A172 (cell line): ENCODE results near the gene CD72. TPM values are rescaled to one million over a fixed set of nuclear protein-coding genes. Genes with fewer than 3 reads are reported as not detected.
"Not testable (repeated sequence)": the region's sequence is repeated elsewhere in the genome, so short reads cannot be mapped to it uniquely, and the experiment has no call there.

Experiments
- DNase-seq: peaks from one replicate; pipeline ENCODE4 v3.0.0-alpha.2; 2015; ENCODE audit warnings: low spot score
- total RNA-seq: library from RNA; depleted of rRNA; stranded (reverse); fragments of >200 nt; shearing (Covaris generic); gene quantifications from 2 replicates; pipeline ENCODE4 v1.2.3, GENCODE V29; 2014

The CD72 gene
- total RNA-seq, 1 experiment from 2014 or later, result 0.48 TPM

DNA sequence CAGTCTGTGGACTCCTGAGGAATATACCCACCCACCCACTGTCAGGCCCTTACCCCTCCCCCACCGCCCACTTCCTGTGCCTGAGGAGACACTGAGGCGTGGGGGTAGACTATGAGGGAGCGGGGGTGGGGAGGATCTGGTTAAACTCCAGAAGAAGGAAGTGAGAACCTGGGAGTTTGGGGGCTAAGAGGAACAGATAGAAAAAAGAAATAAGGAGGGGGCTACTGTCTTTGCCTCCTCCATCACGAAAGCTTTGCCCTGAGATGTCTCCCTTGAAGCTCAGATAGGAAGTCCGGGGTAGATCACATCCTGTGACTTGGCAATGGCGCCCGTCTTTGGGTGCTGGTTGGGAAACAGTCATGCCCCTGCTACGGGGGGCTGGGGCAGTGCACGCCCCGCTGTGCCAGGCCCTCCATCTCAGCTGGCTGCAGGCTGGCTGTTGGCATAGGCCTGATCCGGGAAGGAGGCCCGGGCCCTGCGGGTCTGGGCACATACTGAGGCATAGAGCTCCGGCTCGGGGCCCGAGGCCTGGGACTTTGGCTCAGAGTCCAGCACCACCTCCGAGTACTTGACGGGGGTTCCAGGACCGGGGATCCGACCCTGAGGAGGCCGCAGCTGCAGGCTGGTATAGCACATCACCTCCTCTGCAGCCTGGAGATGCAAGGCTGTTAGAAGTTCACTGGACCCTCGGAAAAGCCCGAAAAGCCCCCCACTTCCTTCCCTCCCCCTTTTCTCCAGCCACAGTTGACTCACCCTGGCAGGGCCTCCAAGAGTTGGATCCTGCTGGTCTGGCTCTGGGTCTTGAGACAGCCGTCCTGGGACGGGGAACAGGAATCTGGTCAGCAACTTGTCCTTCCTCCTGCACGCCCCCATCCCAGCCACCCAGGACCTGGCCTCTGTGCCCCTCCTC, 31.5 kb upstream of the CD72 start:
- no peak for DNase-seq

DNA sequence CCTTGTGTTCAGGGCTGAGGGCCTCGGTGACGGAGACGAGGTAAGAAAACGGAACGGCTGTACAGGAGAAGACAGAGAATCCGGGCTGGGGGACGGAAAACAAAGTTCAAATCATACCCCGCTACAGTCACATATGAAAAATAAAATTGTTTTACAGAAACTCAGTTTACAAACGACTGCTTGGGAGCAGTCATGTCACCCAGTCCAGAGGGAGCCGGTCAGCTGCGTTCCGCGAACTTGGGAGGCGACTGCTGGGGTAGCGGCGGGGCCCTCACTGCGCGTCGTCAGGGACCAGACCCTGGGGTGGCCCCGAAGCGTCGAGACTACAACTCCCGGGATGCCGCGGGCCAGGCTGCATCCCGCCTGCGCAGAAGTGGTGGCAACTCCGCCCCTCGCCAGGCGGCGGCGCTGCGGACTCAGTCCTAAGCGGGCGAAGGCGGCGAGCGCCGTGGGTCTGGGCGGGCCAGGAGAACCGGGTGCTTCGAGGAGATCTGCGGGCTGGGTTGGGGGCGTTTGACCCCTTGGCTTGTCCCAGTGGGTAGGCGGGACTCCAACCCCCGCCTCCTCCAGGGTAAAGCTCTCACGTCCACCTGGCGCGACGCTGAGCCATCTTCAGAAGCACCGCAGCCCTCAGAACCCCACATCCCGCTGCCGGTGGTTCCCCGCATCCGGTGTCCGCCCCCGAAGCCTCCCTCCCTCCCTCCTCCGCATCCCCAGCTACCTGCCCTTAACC, 28.5 kb upstream of the CD72 start:
- DNase-seq, result peak; percentile 66

DNA sequence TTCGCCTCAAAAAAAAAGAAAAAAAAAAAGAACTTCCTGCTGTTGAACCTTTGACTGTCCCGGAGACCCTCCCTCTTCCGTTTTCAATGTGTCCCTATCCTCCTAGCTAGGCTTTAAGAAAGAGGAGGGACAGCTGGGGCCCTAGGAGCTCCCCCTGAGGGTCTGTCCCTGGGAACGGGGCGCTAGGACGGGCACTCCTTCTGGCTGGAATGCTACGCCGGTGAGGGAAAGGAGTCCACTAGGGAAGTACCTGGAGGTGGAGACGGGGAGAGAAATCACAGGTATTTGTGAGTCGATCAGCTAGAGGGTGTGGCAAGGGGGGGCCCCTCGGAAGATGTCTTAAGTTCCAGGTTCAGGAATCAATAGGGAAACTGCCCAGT, 27.9 kb upstream of the CD72 start:
- DNase-seq, result no peak

DNA sequence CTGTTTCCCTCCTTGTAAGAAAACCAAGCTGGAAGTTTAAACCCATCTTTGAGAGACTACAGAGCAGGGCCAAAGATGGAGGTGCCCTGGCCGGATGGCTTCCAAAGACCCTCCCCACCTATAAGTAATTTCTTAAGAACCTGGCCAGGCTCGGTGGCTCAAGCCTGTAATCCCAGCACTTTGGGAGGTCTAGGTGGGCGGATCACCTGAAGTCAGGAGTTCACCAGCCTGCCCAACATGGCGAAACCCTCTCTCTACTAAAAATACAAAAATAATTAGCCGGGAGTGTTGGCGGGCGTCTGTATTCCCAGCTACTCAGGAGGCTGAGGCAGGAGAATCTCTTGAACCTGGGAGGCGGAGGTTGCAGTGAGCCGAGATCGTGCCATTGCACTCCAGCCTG, 27.5 kb upstream of the CD72 start:
- DNase-seq, result not testable (repeated sequence)

DNA sequence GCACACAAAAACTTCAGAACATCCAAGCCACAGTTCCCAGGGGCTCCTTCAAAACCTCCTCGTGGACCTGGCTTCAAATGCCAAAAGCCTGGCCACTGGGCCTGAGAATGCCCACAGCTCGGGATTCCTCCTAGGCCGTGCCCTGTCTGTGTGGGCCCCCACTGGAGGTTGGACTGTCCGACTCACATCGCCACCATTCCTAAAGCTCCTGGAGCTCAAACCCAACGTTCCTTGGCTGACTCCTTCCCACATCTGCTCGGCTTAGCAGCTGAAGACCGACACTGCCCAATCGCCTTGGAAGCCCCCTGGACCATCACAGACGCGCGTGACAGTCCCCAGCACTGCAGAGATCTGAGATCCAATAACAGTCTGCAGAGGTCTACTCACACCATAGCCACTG, 24.8 kb upstream of the CD72 start:
- no peak for DNase-seq

DNA sequence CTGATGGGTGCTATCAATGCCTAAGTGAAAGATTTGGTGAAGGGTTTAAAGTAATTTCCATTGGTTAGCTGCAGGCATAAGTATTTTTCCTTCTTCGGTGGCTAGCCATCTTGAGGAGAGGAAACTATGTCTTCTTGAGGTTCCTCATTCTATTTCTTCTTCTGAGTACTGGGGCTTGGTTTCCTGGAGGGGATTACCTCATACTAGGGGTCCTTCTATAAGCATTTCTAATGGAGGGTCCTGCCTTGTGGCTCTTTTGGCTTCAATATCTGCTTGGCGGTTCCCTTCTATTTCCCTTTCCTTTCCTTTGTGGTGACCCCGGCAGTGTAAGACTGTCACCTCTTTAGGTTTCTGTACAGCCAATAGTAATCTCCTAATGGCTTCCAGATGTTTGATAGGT, 23.3 kb upstream of the CD72 start:
- not testable (repeated sequence) for DNase-seq

DNA sequence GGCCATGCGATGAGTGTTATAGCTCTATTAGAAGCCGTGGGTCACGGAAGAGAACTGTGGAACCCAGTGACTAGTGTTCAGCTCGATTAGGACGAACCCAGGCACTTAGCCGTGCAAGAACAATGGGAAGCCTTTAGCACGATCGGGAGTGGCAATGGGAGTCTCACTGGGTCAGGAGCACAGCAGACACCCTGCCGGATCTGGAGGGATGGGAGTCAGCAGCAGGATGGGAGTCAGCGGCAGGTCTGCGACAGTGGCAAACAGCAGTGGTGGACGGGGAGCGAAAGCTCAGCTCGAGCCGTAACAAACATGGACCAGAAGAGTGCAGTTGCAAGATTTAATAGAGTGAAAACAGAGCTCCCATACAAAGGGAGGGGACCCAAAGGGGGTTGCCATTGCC, 22.2 kb upstream of the CD72 start:
- not testable (repeated sequence) for DNase-seq

DNA sequence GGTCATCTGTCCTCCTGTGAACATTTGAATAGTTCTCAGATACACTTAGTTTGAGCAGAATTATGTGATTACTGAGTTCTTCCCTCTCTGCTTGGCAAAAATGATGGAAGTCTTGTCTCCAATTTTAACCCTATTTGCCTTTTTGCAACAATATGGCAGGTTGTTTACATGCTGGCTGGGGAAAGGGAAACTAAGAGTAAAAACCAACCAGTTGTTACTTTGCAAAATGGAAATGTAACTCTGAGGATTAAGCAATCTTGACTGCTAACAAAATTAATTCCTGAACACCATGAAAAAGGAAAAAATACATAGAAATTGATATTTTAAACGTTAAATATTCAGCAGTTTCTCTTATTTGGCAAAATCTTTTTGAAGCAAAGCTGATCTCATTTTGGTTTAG, 21.4 kb upstream of the CD72 start:
- no peak for DNase-seq

DNA sequence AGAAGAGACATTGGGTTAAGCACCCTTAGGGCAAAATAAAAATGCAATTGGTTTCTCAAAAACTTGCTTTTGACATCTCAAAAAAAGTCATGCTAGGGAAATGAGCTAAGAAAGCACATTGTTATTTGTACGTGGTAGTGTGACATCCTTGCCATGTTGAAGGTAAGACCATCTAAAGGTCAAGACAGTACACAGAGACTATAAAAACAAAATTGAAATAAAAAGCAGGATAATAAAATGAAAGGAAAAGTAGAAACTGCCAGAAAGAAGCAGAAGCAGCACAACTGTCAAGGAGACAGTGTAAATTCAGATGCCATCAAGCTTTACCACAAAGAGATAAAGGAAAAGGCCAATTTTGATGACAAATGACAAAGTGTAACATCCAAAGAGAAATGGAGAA, 21.0 kb upstream of the CD72 start:
- not testable (repeated sequence) for DNase-seq

DNA sequence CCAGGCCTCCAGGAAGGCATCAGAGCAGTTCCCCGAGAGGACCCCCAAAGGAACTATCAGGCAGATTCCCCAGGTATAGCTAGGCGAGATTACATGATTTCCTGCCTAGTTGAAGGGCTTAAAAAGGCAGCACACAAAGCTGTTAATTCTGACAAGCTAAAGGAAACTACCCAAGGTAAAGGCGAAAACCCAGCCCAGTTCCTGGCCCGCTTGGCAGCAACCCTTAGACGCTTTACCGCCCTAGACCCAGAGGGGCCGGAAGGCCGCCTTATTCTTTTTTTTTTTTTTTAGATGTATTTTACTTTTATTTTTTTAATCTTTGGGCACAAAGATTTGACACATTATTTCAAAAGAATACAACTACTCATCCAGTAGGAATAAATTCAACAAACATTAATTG, 20.5 kb upstream of the CD72 start:
- not testable (repeated sequence) for DNase-seq

DNA sequence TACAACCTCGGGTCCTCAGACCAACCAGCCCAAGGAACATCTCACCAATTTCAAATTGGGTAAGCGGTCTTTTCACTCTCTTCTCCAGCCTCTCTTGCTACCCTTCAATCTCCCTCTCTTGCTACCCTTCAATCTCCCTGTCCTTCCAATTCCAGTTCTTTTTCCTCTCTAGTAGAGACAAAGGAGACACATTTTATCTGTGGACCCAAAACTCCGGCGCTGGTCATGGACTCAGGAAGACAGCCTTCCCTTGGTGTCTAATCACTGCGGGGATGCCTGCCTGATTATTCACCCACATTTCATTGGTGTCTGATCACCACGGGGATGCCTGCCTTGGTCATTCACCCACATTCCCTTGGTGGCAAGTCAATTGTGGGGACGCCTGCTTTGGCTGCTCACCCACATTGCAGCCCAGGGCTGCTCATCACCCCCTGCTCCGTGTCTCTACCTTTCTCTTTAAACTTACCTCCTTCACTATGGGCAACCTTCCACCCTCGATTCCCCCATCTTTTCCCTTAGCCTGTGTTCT, 19.3 kb upstream of the CD72 start:
- not testable (repeated sequence) for DNase-seq

DNA sequence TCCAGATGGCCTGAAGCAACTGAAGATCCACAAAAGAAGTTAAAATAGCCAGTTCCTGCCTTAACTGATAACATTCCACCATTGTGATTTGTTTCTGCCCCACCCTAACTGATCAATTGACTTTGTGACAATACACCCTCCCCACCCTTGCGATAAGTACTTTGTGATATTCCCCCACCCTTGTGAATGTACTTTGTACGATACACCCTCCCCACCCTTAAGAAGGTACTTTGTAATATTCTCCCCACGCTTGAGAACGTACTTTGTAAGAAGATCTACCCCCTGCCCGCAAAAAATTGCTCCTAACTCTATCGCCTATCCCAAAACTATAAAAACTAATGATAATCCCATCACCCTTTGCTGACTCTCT, 18.6 kb upstream of the CD72 start:
- DNase-seq, result not testable (repeated sequence)

DNA sequence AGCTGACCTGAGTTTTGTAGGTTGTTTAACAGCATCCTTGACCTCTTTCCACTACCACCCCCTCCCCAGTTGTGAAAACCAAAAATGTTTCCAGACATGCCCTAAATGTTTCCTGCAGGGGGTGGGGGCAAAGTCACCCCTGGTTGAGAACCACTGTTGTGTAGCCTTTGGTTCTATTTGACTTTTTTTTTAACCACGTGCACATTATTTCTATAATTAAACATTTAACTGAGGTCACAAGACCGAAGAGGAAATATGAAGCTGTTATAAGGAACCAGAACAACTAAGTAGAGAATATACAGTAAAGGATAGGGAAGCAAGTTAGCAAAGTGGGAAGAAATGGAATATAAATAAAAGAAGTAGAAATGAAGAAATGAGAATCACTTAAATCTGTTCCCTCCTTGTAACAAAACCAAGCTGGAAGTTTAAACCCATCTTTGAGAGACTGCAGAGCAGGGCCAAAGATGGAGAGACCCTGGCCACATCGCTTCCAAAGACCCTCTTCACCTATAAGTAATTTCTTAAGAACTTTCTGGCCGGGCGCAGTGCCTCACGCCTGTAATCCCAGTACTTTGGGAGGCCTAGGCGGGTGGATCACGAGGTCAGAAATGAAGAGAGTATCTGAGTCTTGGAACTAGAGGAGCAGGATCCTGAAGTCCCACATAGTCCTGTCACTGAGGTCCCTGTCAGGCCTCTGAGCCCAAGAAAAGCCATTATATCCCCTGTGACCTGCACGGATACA, 18.1 kb upstream of the CD72 start:
- DNase-seq, result no peak

DNA sequence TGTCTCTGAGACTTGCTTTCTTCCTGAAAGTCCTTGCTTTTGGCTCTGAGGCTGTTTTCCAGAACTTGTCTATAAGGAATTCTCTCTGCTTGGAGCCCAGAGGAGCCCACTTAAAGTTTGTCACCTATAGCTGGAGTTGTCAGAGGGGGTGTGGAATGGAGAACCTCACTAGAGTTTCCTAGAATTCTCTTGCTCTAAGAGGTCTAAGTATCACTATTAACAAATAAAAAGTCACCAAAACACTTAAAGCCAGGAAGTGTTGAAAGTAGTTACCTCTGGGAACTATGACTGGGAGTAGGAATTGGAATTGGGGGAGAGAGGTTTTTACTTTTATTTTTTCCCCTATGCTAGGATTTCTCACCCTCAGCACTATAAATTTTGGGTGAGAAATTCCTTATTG, 17.5 kb upstream of the CD72 start:
- DNase-seq, result no peak

DNA sequence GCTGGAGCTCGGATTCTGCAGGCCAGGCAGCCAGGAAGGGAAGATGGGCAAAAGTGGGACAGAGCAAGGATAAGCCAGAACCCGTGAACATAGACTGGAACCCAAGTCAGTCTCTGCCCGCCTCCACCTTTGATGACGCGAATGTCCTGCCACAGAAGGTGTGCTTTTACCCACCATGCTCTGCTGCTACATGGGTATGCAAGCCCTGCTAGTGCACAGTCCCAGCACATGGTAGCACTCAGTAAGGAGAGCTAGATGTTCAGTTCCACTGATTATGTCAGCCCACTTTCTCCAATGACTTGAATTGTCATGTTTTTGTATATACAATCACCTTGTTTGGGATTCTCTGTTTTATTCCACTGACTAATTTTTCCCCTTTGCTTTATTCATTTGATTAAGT, 11.4 kb upstream of the CD72 start:
- DNase-seq, result no peak

DNA sequence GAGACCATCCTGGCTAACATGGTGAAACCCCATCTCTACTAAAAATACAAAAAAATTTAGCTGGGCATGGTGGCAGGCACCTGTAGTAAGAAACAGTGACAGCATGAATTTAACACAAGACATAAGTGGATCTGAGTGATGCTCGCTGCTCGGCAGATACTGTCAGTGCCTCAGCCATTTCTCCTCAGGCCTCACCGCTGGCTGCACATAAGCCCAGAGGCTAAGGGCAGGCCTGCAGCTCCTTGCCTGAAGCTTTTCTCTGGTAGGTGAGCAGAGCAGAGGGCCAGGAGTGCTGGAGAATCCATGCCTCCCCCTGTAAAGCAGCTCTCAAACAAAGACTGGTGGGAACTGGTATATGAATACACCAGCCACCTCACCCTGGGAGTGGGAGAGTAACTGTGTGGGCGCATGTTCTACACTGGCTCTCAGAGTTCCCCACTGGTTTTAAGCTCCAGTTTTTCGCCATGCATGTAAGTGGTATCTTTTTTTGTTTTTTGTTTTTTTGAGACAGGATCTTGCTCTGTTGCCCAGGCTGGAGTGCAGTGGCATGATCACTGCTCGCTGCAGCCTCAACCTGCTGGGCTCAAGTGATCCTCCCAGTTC, 10.3 kb upstream of the CD72 start:
- no peak for DNase-seq

DNA sequence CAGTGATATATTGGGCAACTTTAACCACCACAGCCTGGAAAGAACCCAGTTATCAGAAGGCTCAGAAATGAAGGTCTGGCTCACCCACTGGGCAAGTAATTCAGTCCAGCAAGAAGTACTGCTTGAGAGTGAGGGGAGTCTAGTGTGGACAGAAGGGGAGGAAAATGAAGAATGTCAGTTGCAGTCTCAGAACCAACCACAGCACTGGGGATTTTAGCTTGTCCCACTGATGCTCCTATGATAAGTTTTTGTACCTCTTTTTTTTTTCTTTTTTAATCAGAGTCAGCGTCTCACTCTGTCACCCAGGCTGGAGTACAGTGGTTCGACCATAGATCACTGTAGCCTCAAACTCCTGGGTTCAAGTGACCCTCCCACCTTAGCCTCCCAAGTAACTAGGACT, 9.4 kb upstream of the CD72 start:
- DNase-seq, result no peak

DNA sequence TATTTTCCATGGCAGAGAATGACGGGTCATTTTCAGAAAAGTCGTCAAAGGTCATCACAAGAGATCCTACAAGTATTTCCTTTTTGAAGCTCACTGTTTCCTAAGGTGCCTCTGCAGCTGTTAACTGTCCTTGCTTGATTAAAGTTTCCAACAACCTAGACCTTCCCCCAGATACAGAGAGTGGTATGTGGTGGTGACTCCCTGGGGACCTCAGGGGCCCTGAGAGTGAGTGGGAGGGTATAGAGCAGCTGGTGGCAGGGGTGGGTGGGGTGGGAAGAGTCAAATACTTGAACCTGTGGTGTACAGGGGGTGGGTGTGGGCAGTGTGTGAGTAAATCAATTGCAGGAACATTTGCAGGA, 1.6 kb upstream of the CD72 start:
- no peak for DNase-seq

DNA sequence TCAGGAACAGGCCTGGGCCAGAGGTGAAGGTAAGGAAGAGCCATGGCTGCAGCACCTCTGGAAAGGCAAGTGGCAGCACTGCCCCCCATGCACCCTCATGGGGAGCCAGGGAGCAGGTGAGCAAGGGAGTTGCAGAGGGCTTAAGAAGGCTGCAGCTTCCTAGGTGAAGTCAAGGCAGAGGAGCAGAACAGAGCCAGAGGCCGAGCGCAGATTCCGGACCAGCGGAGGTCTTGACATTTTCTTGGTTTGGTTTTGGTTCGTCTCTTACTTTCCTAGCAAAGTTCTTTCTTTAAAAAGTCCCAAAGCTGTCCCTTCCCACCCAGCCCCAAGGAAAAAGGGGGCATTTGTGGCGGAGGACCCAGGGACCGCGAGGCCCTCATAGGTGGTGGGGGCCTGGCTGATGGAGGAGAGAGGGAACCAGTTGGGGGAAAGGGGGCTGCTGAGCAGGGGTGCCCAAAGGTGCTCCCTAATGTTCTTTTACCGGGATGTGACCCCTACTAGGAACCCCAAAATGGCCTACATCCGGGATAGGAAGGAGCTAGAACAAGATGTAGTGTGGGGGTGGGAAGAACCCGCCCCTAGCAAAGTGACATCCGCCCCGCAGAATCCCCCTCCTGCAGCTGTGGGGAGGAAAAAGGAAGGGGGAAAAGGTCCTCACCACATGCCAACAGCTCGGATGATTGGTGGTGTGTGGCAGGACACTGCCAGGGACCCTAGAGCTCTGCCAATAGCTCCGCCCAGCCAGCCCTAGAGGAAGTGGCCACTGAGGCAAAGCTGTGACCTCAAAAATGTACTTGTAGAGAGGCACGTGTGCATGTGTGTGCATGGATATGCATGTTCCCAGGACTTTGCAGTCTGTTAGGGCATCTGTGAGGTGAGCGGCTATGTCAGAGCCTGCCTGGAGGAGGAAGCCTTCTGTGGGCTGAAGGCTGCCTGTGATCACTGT, 914 bp upstream of the CD72 start:
- no peak for DNase-seq

DNA sequence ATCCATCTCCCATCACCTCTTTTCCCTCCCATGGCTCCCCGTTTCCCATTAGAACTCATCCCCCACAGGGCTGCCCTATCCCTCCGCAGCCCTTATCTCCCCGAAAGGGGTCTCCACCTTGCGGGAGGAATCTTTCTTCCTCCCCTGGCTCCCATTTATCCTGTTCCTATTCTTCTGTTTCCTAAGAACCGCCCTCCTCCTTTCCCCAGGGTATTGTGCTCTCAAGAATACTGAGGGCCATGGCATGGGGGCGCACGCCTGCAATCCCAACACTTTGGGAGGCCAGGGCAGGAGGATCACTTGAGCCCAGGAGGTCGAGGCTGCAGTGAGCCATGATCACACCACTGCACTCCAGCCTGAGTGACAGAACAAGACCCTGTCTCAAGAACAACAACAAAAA, 665 bp downstream of the CD72 start:
- DNase-seq, result no peak
